ENCODE data around the gene NOL3. TPM values are rescaled to one million over a fixed set of nuclear protein-coding genes. Genes with fewer than 3 reads are reported as not detected.

NOL3 gene
- total RNA-seq, 1 donor from 2014 or later: 2.6 TPM

DNA sequence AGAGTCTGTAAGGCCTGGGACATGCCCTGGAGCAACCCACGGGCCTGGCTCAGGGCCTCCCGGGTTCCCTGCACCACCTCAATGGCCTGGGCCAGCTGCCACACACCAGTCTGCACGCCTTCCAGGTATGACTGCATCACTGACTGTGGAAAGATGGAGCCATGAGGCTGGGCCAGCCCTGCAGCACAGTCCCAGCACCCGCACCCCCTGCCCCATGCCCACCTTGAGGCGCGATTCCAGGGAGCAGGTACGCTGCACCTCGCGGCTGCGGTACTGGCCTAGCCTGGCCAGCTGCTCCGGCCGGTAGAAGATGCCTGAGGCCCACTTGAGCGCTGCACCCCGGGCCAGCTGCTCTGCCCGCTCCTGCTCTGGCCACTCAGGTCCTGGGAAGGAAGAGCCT, 18.5 kb downstream of the NOL3 start:
- peaks cover 54% of the 10 kb centered on the region for H3K4me1 Mint-ChIP-seq (ENCODE audit: unreplicated experiment)
- peaks cover 15% of the 10 kb centered on the region for H3K27me3 Mint-ChIP-seq (ENCODE audit: unreplicated experiment)
- H3K36me3 Mint-ChIP-seq (ENCODE audit: low read depth, unreplicated experiment): peaks cover 17% of the 10 kb centered on the region
- TF ChIP-seq, protein P1, sequence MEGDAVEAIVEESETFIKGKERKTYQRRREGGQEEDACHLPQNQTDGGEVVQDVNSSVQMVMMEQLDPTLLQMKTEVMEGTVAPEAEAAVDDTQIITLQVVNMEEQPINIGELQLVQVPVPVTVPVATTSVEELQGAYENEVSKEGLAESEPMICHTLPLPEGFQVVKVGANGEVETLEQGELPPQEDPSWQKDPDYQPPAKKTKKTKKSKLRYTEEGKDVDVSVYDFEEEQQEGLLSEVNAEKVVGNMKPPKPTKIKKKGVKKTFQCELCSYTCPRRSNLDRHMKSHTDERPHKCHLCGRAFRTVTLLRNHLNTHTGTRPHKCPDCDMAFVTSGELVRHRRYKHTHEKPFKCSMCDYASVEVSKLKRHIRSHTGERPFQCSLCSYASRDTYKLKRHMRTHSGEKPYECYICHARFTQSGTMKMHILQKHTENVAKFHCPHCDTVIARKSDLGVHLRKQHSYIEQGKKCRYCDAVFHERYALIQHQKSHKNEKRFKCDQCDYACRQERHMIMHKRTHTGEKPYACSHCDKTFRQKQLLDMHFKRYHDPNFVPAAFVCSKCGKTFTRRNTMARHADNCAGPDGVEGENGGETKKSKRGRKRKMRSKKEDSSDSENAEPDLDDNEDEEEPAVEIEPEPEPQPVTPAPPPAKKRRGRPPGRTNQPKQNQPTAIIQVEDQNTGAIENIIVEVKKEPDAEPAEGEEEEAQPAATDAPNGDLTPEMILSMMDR (IDR thresholded peaks at IDR 0.05; ENCODE audit: unreplicated experiment): no peak
- no peaks in the 10 kb centered on the region for H3K9me3 Mint-ChIP-seq (ENCODE audit: unreplicated experiment)
- DNase-seq (ENCODE audit: low spot score): no peak
- no peak overlapping the region for H3K4me3 Mint-ChIP-seq (ENCODE audit: unreplicated experiment)
- H3K27ac Mint-ChIP-seq (ENCODE audit: unreplicated experiment): no peak overlapping the region

DNA sequence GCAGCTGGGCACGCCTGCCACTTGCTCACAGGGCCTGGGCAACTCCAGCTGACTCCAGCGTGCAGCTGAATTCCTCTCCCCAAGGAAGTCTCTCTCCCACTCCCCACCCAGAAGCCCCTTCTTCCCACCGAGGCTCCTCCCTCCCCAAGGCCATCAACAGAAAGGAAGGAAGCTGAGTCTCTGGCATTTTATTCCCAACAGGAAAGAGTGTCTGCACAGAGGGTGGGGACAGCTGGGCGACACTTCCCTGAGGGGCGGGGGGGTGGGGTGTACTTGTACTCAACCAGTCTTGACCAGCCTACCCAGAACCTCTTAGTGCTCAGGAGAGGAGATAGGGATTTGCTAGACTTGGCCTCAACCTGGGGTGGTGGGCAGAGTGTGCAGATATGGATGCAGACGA, 19.7 kb downstream of the NOL3 start, which contains the start of gene EXOC3L1:
Gene EXOC3L1 (minus strand): TSS at position 96 of the 400 bp plus-strand sequence. CDS start 460 bp downstream, outside the sequence.
- Mint-ChIP-seq H3K27ac (ENCODE audit: unreplicated experiment) (peak within 1 kb of the TSS; percentile 91), H3K4me1 (ENCODE audit: unreplicated experiment) (peaks cover 64% of the 10 kb centered on the region), H3K36me3 (ENCODE audit: low read depth, unreplicated experiment) (peaks cover 27% of the 10 kb centered on the region), H3K27me3 (ENCODE audit: unreplicated experiment) (peaks cover 15% of the 10 kb centered on the region), H3K4me3 (ENCODE audit: unreplicated experiment) (peak within 1 kb of the TSS; percentile 87), H3K9me3 (ENCODE audit: unreplicated experiment) (no peaks in the 10 kb centered on the region)
- TF ChIP-seq, protein P1 (IDR thresholded peaks at IDR 0.05; ENCODE audit: unreplicated experiment): no peak
- no peak for DNase-seq (ENCODE audit: low spot score)

DNA sequence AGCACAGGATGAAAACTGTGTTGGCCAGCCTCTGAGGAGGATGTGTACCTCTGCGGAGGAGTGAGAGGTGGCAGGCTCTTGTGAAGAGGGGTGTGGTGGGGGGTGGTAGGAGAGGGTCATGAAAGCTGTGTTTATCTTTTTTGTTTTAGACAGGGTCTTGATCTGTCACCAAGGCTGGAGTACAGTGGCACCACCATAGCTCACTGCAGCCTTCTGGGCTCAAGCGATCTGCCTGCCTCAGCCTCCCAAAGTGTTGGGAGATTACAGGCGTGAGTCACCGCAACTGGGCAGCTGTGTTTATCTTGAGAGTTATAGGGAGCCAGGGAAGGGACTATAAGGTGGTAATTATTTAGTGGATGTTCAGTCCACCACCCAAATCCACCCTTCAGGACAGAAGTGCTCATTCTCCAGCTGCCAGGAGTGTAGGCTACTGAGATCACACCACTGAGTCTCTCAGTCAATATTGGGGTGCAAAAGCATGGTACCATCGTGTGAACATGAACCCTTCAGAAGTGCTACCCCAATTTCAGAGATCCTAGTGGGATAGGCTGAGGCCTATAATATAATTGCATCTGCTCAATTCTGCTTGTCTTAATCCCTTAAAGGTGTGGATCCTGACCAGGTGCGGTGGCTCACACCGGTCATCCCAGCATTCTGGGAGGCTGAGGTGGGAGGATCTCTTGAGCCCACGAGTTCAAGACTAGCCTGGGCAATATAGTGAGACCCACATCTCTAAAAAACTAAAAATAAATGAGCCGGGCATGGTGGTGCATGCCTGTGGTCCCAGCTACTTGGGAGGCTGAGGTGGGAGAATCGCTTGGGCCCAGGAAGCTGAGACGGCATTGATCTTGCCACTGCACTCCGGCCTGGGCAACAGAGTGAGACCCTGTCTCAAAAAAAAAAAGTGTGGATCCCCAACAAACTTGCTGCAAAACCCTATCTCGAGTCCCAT, 20.4 kb downstream of the NOL3 start:
- no peak for DNase-seq (ENCODE audit: low spot score)
- Mint-ChIP-seq H3K27me3 (ENCODE audit: unreplicated experiment) (peaks cover 15% of the 10 kb centered on the region), H3K4me1 (ENCODE audit: unreplicated experiment) (peaks cover 64% of the 10 kb centered on the region), H3K27ac (ENCODE audit: unreplicated experiment) (peak overlapping the region; percentile 91), H3K4me3 (ENCODE audit: unreplicated experiment) (peak overlapping the region; percentile 83), H3K36me3 (ENCODE audit: low read depth, unreplicated experiment) (peaks cover 27% of the 10 kb centered on the region), H3K9me3 (ENCODE audit: unreplicated experiment) (no peaks in the 10 kb centered on the region)
- TF ChIP-seq, protein P1 (IDR thresholded peaks at IDR 0.05; ENCODE audit: unreplicated experiment): no peak

DNA sequence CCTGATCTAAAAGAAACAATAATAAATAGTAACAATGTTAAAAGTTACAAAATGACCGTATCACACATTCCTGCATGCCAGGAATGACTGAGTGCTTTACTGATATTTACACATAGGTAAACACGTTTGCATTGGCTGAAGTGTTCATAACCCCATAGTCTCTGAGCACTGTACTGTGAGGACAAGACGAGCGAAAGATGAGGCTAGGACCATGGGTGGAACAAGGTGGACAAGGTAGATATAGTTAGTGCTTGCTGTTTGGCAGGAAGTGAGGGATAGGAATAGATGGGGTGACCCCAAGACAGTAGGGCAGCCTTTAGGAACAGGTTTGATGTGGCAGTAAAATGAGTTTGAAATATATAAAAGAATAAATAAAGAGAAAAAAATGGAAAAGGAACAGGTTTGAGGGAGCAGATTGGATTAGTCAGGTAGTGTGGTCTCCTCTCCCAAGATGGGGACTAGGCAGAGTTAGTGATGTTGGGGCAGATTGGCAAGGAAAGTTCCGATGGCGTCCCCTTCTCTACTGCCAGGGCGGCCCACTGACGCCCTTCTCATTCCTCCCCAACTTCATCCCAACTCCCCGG, 21.2 kb downstream of the NOL3 start:
- DNase-seq (ENCODE audit: low spot score): no peak
- peaks cover 20% of the 10 kb centered on the region for H3K27me3 Mint-ChIP-seq (ENCODE audit: unreplicated experiment)
- no peaks in the 10 kb centered on the region for H3K9me3 Mint-ChIP-seq (ENCODE audit: unreplicated experiment)
- TF ChIP-seq, protein P1 (IDR thresholded peaks at IDR 0.05; ENCODE audit: unreplicated experiment): no peak
- H3K27ac Mint-ChIP-seq (ENCODE audit: unreplicated experiment): peak overlapping the region; percentile 27
- H3K4me1 Mint-ChIP-seq (ENCODE audit: unreplicated experiment): peaks cover 66% of the 10 kb centered on the region
- H3K36me3 Mint-ChIP-seq (ENCODE audit: low read depth, unreplicated experiment): peaks cover 35% of the 10 kb centered on the region
- peak overlapping the region; percentile 97 for H3K4me3 Mint-ChIP-seq (ENCODE audit: unreplicated experiment)
